ENCODE measurements around the gene FAM118B.

Gene FAM118B

GRCh38 chr11:126311401-126312291 is 100.1 kb downstream of the FAM118B start:
- DNase-seq (ENCODE audit: low spot score): no peak

Measured in HuH-7.5 (cell line).